NOMO-1 (cell line): ENCODE measurements around the gene ZNF19.

Experiments
- DNase-seq, 2 experiments: peaks; one replicate each; lab custom pipeline; 2025; ENCODE audit not compliant: unreplicated experiment in 2 of 2; lab: John Stamatoyannopoulos, UW

The ZNF19 gene

GRCh38 chr16:71491054-71491453 lies 1.9 kb upstream of the ZNF19 start:
- DNase-seq, result no peak

- DNase-seq, result no peak
Measured at GRCh38 chr16:71490361-71490760, 1.2 kb upstream of the ZNF19 start.

- DNase-seq, result peak; percentile 77 to 78
Measured at GRCh38 chr16:71484006-71484893, 4.9 kb downstream of the ZNF19 start.

GRCh38 chr16:71482569-71482968 lies 6.6 kb downstream of the ZNF19 start:
- DNase-seq, result no peak

- no peak for DNase-seq
Measured at GRCh38 chr16:71480956-71481355, 8.2 kb downstream of the ZNF19 start.

GRCh38 chr16:71479420-71479819 lies 9.7 kb downstream of the ZNF19 start:
- no peak for DNase-seq

GRCh38 chr16:71476457-71477124 lies 12.5 kb downstream of the ZNF19 start:
- DNase-seq, result no peak

GRCh38 chr16:71474864-71475263 lies 14.3 kb downstream of the ZNF19 start:
- no peak for DNase-seq

GRCh38 chr16:71473891-71474290 lies 15.2 kb downstream of the ZNF19 start:
- no peak for DNase-seq

- DNase-seq, result no peak
Measured at GRCh38 chr16:71472931-71473330, 16.2 kb downstream of the ZNF19 start.

GRCh38 chr16:71472051-71472450 lies 17.1 kb downstream of the ZNF19 start:
- no peak for DNase-seq

GRCh38 chr16:71467810-71468209 lies 21.3 kb downstream of the ZNF19 start:
- DNase-seq, result peak; percentile 5 to 35

GRCh38 chr16:71464231-71464630 lies 24.9 kb downstream of the ZNF19 start:
- DNase-seq, result no peak

- peak; percentile 64 to 73 for DNase-seq
Measured at GRCh38 chr16:71461686-71462648, 27.2 kb downstream of the ZNF19 start, which contains the start of gene ZNF23. TSS of gene ZNF23 (minus strand) at chr16:71462247. CDS start at chr16:71456796, 5,451 bp downstream.

GRCh38 chr16:71460941-71461340 lies 28.2 kb downstream of the ZNF19 start:
- DNase-seq, result no peak

GRCh38 chr16:71460236-71460635 lies 28.9 kb downstream of the ZNF19 start:
- DNase-seq, result no peak

- no peak for DNase-seq
Measured at GRCh38 chr16:71459510-71459909, 29.6 kb downstream of the ZNF19 start.

- DNase-seq, result no peak
Measured at GRCh38 chr16:71456801-71457200, 32.3 kb downstream of the ZNF19 start.

- no peak for DNase-seq
Measured at GRCh38 chr16:71453036-71453435, 36.1 kb downstream of the ZNF19 start.

- DNase-seq, result no peak
Measured at GRCh38 chr16:71449020-71449419, 40.1 kb downstream of the ZNF19 start.
